Measurements from ENCODE around the gene CX3CL1. TPM values are rescaled to one million over a fixed set of nuclear protein-coding genes. Genes with fewer than 3 reads are reported as not detected.

CX3CL1 gene
- total RNA-seq, 1 experiment from 2014 or later: 0.15 TPM

DNA sequence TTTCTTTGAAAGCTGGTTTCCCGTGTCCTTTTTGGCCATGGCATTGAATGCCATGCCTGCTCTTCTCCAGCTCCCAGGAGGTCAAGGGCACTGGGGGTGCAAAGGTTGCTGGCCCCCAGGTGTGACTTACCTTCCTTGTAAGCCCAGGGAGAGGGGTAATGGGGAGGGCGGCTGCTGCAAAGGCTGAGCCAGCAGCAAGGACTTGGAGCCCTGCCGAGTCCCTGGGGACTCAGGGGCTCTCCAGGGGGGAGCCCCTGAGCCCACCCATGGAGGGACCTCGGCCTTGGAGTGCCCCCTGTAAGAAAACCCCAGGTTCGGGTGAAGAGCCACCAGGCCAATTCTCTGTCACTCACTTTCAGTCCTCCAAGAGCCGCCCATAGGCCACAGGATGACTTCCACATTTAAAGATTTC is 19.6 kb upstream of the CX3CL1 start:
- ChIA-PET CTCF (no interaction called here), RAD21 (ENCODE audit: low non-redundant PET in 1 of 2, low total read pairs in 2 of 2, uncharacterized antibody in 2 of 2, unreplicated experiment in 2 of 2) (no interaction called here), POLR2A (no interaction called here)
- Histone ChIP-seq H3K27ac (ENCODE audit: low read depth, low read length) (no peak overlapping the region), H4K20me1 (ENCODE audit: insufficient read depth) (no peaks in the 10 kb centered on the region), H3K9me3 (ENCODE audit: control insufficient read depth in 1 of 2, insufficient read depth in 1 of 2, low read depth in 1 of 2, low read length in 2 of 2) (no peaks in the 10 kb centered on the region), H3K9ac (ENCODE audit: low read length) (no peak overlapping the region), H3K36me3 (ENCODE audit: control insufficient read depth in 1 of 2, insufficient read depth in 2 of 2, low read length in 2 of 2) (no peaks in the 10 kb centered on the region), H3K79me2 (ENCODE audit: insufficient read depth, low read length) (no peaks in the 10 kb centered on the region), H3K4me3 (replicated peaks in 1 of 2; ENCODE audit: low read depth in 1 of 2, low read length in 2 of 2) (no peak overlapping the region), H3K4me1 (ENCODE audit: control insufficient read depth in 1 of 2, insufficient read depth in 2 of 2, low read length in 2 of 2) (no peaks in the 10 kb centered on the region), H2AFZ (ENCODE audit: low read depth, low read length, poor library complexity, severe bottlenecking) (no peak overlapping the region), H3K4me2 (ENCODE audit: low read length) (no peak overlapping the region), H3K27me3 (ENCODE audit: insufficient read depth, low read length) (peaks cover 11% of the 10 kb centered on the region), H3K9me2 (ENCODE audit: insufficient read depth) (no peaks in the 10 kb centered on the region)
- BruUV-seq (replicated peaks): no TSS peak
- ATAC-seq (no peak), DNase-seq (ENCODE audit: low read depth, low spot score) (no peak)
- intact Hi-C loops (cut with micrococcal nuclease): no loop called here
- TF ChIP-seq, protein P1, sequence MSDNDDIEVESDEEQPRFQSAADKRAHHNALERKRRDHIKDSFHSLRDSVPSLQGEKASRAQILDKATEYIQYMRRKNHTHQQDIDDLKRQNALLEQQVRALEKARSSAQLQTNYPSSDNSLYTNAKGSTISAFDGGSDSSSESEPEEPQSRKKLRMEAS (IDR thresholded peaks at IDR 0.05): no peak

DNA sequence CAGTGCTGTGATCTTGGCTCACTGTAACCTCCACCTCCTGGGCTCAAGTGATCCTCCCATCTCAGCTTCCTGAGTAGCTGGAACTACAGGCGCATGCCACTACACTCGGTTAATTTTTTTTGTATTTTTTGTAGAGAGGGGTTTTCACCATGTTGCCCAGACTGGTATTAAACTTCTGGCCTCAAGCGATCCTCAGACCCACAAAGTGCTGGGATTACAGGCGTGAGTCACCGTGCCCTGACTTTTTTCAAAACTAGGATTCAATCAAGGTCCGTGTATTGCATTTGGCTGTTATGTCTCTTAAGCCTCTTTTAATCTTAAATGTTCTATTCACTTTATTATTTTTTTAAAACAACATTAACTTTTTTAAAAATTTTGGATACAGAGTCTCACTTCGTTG is 18.0 kb upstream of the CX3CL1 start:
- Histone ChIP-seq H2AFZ (ENCODE audit: low read depth, low read length, poor library complexity, severe bottlenecking) (no peak overlapping the region), H3K36me3 (ENCODE audit: control insufficient read depth in 1 of 2, insufficient read depth in 2 of 2, low read length in 2 of 2) (no peaks in the 10 kb centered on the region), H3K79me2 (ENCODE audit: insufficient read depth, low read length) (no peaks in the 10 kb centered on the region), H3K27me3 (ENCODE audit: insufficient read depth, low read length) (peaks cover 5% of the 10 kb centered on the region), H4K20me1 (ENCODE audit: insufficient read depth) (no peaks in the 10 kb centered on the region), H3K9me2 (ENCODE audit: insufficient read depth) (no peaks in the 10 kb centered on the region), H3K4me3 (replicated peaks in 1 of 2; ENCODE audit: low read depth in 1 of 2, low read length in 2 of 2) (no peak overlapping the region), H3K9me3 (ENCODE audit: control insufficient read depth in 1 of 2, insufficient read depth in 1 of 2, low read depth in 1 of 2, low read length in 2 of 2) (no peaks in the 10 kb centered on the region), H3K4me2 (ENCODE audit: low read length) (no peak overlapping the region), H3K9ac (ENCODE audit: low read length) (no peak overlapping the region), H3K27ac (ENCODE audit: low read depth, low read length) (no peak overlapping the region), H3K4me1 (ENCODE audit: control insufficient read depth in 1 of 2, insufficient read depth in 2 of 2, low read length in 2 of 2) (peaks cover 0 to 7% of the 10 kb centered on the region in 2 experiments; a peak in 2 of 4 replicates)
- TF ChIP-seq RAD21 (IDR thresholded peaks at IDR 0.05; ENCODE audit: low read depth): no peak
- no peak for TF ChIP-seq SIN3A (IDR thresholded peaks at IDR 0.05; ENCODE audit: low read depth)
- no peak for TF ChIP-seq JUND (IDR thresholded peaks at IDR 0.05)
- TF ChIP-seq POLR2A (IDR thresholded peaks at IDR 0.05; ENCODE audit: borderline replicate concordance, extremely low read depth, insufficient read depth, insufficient read length): no peak
- TF ChIP-seq, protein P2, sequence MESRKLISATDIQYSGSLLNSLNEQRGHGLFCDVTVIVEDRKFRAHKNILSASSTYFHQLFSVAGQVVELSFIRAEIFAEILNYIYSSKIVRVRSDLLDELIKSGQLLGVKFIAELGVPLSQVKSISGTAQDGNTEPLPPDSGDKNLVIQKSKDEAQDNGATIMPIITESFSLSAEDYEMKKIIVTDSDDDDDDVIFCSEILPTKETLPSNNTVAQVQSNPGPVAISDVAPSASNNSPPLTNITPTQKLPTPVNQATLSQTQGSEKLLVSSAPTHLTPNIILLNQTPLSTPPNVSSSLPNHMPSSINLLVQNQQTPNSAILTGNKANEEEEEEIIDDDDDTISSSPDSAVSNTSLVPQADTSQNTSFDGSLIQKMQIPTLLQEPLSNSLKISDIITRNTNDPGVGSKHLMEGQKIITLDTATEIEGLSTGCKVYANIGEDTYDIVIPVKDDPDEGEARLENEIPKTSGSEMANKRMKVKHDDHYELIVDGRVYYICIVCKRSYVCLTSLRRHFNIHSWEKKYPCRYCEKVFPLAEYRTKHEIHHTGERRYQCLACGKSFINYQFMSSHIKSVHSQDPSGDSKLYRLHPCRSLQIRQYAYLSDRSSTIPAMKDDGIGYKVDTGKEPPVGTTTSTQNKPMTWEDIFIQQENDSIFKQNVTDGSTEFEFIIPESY (IDR thresholded peaks at IDR 0.05; ENCODE audit: extremely low read depth, insufficient replicate concordance, low read length): no peak
- TF ChIP-seq, protein P3, sequence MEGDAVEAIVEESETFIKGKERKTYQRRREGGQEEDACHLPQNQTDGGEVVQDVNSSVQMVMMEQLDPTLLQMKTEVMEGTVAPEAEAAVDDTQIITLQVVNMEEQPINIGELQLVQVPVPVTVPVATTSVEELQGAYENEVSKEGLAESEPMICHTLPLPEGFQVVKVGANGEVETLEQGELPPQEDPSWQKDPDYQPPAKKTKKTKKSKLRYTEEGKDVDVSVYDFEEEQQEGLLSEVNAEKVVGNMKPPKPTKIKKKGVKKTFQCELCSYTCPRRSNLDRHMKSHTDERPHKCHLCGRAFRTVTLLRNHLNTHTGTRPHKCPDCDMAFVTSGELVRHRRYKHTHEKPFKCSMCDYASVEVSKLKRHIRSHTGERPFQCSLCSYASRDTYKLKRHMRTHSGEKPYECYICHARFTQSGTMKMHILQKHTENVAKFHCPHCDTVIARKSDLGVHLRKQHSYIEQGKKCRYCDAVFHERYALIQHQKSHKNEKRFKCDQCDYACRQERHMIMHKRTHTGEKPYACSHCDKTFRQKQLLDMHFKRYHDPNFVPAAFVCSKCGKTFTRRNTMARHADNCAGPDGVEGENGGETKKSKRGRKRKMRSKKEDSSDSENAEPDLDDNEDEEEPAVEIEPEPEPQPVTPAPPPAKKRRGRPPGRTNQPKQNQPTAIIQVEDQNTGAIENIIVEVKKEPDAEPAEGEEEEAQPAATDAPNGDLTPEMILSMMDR (IDR thresholded peaks at IDR 0.05 in 2 of 3, conservative IDR thresholded peaks at IDR 0.05 in 1 of 3; ENCODE audit: borderline replicate concordance in 1 of 3, insufficient read depth in 1 of 3, low read depth in 2 of 3, low read length in 2 of 3): no peak
- TF ChIP-seq SRF (IDR thresholded peaks at IDR 0.05; ENCODE audit: low read depth): no peak
- no peak for TF ChIP-seq TCF7L2 (IDR thresholded peaks at IDR 0.05; ENCODE audit: borderline replicate concordance, extremely low read depth, insufficient read depth, insufficient read length)
- TF ChIP-seq, protein P1 (IDR thresholded peaks at IDR 0.05): no peak
- TF ChIP-seq EGR1 (IDR thresholded peaks at IDR 0.05; ENCODE audit: low read depth): no peak
- no peak for TF ChIP-seq EZH2 (IDR thresholded peaks at IDR 0.05)
- intact Hi-C loops (cut with micrococcal nuclease): no loop called here
- no peak for ATAC-seq
- BruUV-seq (replicated peaks): no TSS peak
- RAD21 ChIA-PET (ENCODE audit: low non-redundant PET in 1 of 2, low total read pairs in 2 of 2, uncharacterized antibody in 2 of 2, unreplicated experiment in 2 of 2): no interaction called here
- POLR2A ChIA-PET: no interaction called here
- CTCF ChIA-PET: no interaction called here
- no peak for DNase-seq (ENCODE audit: low read depth, low spot score)

Data from HCT116 (cell line).